RPMI7951 (cell line): ENCODE measurements around the gene NCAPD2. TPM values are rescaled to one million over a fixed set of nuclear protein-coding genes. Genes with fewer than 3 reads are reported as not detected.

Experiments used
- DNase-seq: peaks from one replicate; pipeline ENCODE4 v3.0.0-alpha.2; 2012; ENCODE audit warnings: low read depth
- total RNA-seq: library from RNA; depleted of rRNA; stranded (reverse); fragments of >200 nt; shearing (Covaris generic); gene quantifications from 2 replicates; pipeline ENCODE4 v1.2.3, GENCODE V29; 2014; rRNA removed

NCAPD2 gene
- 92.1 and 106 TPM in 2 replicates for total RNA-seq

GRCh38 chr12:6493497-6494257 is at the start of gene NCAPD2:
TSS of gene NCAPD2 (plus strand) at chr12:6494102. CDS start at chr12:6495099, 997 bp downstream.
- peak; percentile 96 for DNase-seq

GRCh38 chr12:6444704-6445688 is 48.9 kb upstream of the NCAPD2 start, which contains the start of gene CD27:
TSS of gene CD27 (plus strand) at chr12:6444955. CDS start at chr12:6445096, 141 bp downstream.
- DNase-seq, result no peak

GRCh38 chr12:6450091-6450868 is 43.6 kb upstream of the NCAPD2 start:
- DNase-seq, result no peak

- no peak for DNase-seq
Observed at GRCh38 chr12:6450869-6451347, 43.0 kb upstream of the NCAPD2 start.

- peak; percentile 83 for DNase-seq
Observed at GRCh38 chr12:6451348-6452244, 42.3 kb upstream of the NCAPD2 start, which contains the start of gene TAPBPL. TSS of gene TAPBPL (plus strand) at chr12:6452042. CDS start at chr12:6452249, 207 bp downstream.

GRCh38 chr12:6452245-6452943 is 41.5 kb upstream of the NCAPD2 start:
- no peak for DNase-seq

GRCh38 chr12:6452944-6453630 is 40.8 kb upstream of the NCAPD2 start:
- no peak for DNase-seq

GRCh38 chr12:6457220-6457945 is 36.5 kb upstream of the NCAPD2 start:
- DNase-seq, result no peak

GRCh38 chr12:6458281-6459003 is 35.5 kb upstream of the NCAPD2 start:
- no peak for DNase-seq

GRCh38 chr12:6459004-6459337 is 34.9 kb upstream of the NCAPD2 start:
- DNase-seq, result no peak

GRCh38 chr12:6460751-6461371 is 33.0 kb upstream of the NCAPD2 start:
- no peak for DNase-seq

- DNase-seq, result peak; percentile 53
Observed at GRCh38 chr12:6461401-6462233, 32.3 kb upstream of the NCAPD2 start.

GRCh38 chr12:6462234-6462995 is 31.5 kb upstream of the NCAPD2 start:
- DNase-seq, result no peak

GRCh38 chr12:6463216-6463615 is 30.7 kb upstream of the NCAPD2 start:
- DNase-seq, result no peak

GRCh38 chr12:6463858-6464257 is 30.0 kb upstream of the NCAPD2 start:
- DNase-seq, result no peak

GRCh38 chr12:6464531-6464930 is 29.4 kb upstream of the NCAPD2 start:
- DNase-seq, result no peak
